NCI-H69 (cell line): ENCODE data around the gene C1QTNF1.

Source experiments
- DNase-seq: peaks from one replicate; lab custom pipeline; 2025; lab: John Stamatoyannopoulos, UW

C1QTNF1 gene

GRCh38 chr17:79091226-79091670 lies 67.3 kb downstream of the C1QTNF1 start:
- no peak for DNase-seq

GRCh38 chr17:79092567-79092966 lies 68.6 kb downstream of the C1QTNF1 start:
- no peak for DNase-seq

GRCh38 chr17:79093270-79093669 lies 69.3 kb downstream of the C1QTNF1 start:
- DNase-seq, result no peak

- no peak for DNase-seq
Measured at GRCh38 chr17:79094261-79094660, 70.3 kb downstream of the C1QTNF1 start.

- DNase-seq, result no peak
Measured at GRCh38 chr17:79095345-79096055, 71.5 kb downstream of the C1QTNF1 start.

GRCh38 chr17:79096477-79096876 lies 72.5 kb downstream of the C1QTNF1 start:
- no peak for DNase-seq

- DNase-seq, result peak; percentile 33
Measured at GRCh38 chr17:79097226-79098055, 73.5 kb downstream of the C1QTNF1 start.

- peak; percentile 17 for DNase-seq
Measured at GRCh38 chr17:79098282-79098867, 74.4 kb downstream of the C1QTNF1 start.
